ENCODE data around the gene NUMA1. TPM values are rescaled to one million over a fixed set of nuclear protein-coding genes. Genes with fewer than 3 reads are reported as not detected.
A peak's percentile ranks its signal among the peaks of the same experiment; 100 is the strongest.

NUMA1 gene
- total RNA-seq, 1 experiment from 2014 or later: 132 TPM

GRCh38 chr11:72002841-72003775 is 77.2 kb downstream of the NUMA1 start:
- DNase-seq (ENCODE audit: low read depth): no peak

GRCh38 chr11:72001834-72002591 is 78.3 kb downstream of the NUMA1 start:
- peak; percentile 56 for DNase-seq (ENCODE audit: low read depth)

DNA sequence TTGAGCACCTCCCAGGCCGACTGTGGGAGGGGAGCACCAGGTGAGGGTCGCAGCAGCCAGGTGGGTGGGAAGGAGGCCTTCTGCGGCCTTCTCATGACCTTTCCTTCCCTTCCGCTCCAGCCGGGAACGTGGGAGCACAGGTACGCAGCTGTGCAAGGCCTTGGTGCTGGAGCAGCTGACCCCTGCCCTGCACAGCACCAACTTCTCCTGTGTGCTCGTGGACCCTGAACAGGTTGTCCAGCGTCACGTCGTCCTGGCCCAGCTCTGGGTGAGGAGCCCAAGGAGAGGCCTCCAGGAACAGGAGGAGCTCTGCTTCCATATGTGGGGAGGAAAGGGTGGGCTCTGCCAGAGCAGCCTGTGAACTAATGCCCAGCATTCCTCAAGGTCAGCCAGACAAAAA is 79.1 kb downstream of the NUMA1 start:
- no peak for DNase-seq (ENCODE audit: low read depth)

DNA sequence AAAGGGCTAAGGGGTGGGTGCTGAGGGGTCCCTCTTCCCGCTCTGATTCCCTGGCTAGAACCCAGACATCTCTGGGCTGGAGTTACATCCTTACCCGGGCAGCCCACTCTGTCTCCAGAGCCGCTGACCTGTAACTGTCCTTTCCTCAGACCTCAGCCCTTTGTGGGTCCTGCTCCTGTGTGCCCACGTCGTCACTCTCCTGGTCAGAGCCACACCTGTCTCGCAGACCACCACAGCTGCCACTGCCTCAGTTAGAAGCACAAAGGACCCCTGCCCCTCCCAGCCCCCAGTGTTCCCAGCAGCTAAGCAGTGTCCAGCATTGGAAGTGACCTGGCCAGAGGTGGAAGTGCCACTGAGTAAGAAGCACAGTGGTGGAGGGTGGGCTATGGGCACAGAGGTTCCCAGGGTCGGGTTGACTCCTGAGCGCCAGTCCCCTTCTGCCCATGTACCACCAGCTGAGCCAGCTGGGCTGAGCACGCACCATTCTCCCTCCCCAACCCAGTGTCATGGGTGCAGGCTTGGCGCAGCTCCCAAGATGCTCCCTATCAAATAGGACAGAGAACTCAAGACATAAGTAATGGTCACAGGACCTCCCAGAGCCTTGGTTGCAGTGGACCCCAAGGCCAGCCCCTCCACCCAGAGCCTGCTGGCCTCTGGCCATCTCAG is 80.0 kb downstream of the NUMA1 start:
- DNase-seq (ENCODE audit: low read depth): no peak

DNA sequence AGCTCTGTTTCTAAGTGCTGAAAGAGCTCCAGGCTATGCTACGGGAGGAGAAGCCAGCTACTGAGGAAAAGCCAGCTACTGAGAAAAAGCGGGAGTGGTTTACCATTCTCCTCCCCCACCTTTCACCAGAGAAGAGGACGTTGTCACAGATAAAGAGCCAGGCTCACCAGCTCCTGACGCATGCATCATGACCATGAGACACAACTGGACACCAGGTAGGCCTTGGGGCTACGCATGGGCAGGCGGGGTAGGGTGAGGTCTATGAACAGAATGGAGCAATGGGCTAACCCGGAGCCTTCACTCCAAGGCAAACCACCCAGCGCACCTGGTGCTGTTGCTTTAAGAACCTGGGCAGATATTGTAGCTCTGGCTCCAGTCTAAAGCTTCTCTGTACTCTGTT is 80.5 kb downstream of the NUMA1 start:
- no peak for DNase-seq (ENCODE audit: low read depth)

- peak; percentile 41 for DNase-seq (ENCODE audit: low read depth)
Observed at GRCh38 chr11:71999362-71999761, 81.0 kb downstream of the NUMA1 start.

- DNase-seq (ENCODE audit: low read depth): no peak
Observed at GRCh38 chr11:71998649-71999310, 81.6 kb downstream of the NUMA1 start, which contains the start of gene IL18BP. TSS of gene IL18BP (plus strand) at chr11:71998909. CDS start at chr11:71999985, 1,076 bp downstream.

GRCh38 chr11:71998061-71998460 is 82.3 kb downstream of the NUMA1 start:
- DNase-seq (ENCODE audit: low read depth): no peak

GRCh38 chr11:71997594-71997993 is 82.7 kb downstream of the NUMA1 start:
- no peak for DNase-seq (ENCODE audit: low read depth)

DNA sequence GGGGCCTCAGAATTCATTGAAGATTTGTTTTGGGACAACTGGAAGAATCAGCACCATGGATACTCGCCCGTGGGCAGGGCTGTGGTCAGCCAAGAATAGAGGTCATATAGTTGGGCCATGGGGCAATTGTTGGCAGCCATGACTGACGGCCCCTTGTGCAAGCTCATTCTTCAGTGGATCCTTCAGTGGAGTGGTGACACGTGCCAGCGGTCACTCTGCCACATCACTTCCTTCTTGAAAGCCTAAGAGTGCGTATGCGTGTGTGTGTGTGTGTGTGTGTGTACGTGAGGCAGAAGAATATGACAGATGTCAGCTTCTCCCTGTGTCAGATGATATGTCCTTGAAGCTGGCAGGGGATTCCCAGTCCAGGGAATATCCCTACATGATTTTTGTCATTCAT is 83.4 kb downstream of the NUMA1 start:
- peak; percentile 63 for DNase-seq (ENCODE audit: low read depth)

DNA sequence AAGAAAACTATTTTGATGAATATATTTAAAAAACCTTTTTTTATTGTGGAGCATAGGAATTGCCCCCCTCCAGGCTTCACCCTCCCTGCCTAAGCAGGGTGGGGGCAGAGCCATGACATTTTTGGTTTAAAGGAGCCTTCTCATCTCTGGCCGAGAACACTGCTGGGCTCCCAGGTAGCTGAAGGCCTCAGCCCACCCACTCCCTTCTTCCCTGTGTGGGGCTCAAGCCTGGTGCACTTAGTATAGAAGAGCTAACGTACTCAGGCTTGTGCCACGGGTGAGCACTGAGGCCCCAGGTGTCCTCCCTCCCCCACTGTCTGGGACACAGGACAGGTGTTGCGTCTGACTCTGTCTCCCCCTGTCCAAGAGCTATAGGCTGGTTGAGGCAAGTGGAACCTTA is 83.8 kb downstream of the NUMA1 start:
- no peak for DNase-seq (ENCODE audit: low read depth)

- no peak for DNase-seq (ENCODE audit: low read depth)
Observed at GRCh38 chr11:71995726-71996291, 84.5 kb downstream of the NUMA1 start.

GRCh38 chr11:71994786-71995185 is 85.6 kb downstream of the NUMA1 start:
- DNase-seq (ENCODE audit: low read depth): no peak

DNA sequence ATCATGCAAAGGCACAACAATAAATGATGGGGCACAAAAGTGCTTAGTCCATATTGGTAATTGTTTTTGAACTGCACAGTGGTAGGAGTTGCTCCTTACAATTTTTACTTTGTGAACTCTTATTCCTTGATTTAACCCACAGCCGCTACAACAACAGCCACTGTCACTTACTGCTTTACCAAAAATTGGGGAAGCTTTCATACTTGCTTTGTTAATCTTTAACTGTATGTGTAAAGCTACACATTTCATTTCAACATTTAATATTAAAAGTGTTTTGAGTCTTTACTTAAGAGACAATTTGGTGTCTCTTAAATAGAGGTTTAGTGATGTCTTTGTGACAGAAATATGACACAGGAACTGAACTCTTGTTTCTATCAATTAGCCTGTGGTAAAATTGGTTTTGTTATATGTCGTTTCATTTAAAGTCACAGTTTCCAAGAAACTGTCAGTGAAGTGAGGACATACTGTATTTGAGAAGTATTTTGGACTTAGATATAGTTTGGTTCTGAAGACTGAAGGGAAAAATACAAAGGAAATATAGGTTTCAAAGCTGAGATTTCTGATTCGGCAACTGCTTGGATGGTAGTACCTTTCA is 88.1 kb downstream of the NUMA1 start:
- DNase-seq (ENCODE audit: low read depth): no peak

DNA sequence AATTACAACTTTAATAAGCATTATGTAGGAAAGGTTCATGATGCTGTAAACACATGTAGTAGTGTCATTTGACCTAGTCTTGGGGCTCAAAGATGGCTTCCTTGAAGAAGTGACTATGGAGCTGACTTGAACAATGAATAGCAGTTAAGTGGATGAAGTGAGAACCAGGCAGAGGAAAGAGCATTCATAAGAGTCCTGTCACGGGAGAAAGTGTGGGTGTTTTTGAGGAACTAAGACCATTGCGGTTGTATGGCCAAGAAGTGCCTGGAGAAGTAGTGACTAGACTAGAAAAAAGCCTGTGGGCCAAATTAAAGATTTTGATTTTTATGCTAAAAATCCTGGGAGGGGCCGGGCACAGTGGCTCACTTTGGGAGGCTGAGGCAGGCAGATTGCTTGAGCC is 88.8 kb downstream of the NUMA1 start:
- DNase-seq (ENCODE audit: low read depth): no peak

DNA sequence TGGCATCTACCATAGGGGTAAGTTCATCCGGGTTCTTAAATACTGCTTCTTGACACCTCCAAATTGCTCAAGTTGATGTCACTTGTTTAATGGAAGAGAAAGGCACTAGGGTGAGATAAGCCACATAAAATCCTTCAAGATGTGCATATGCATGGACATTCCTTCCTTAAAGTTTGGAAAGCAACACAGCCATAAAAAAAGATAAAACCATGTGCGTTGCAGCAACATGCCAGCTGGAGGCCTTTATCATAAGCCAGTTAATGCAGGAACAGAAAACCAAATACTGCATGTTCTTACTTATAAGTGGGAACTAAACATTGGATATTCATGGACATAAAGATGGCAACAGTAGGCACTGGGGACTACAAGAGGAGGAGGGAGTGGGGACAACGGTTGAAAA is 89.6 kb downstream of the NUMA1 start:
- DNase-seq (ENCODE audit: low read depth): no peak

DNA sequence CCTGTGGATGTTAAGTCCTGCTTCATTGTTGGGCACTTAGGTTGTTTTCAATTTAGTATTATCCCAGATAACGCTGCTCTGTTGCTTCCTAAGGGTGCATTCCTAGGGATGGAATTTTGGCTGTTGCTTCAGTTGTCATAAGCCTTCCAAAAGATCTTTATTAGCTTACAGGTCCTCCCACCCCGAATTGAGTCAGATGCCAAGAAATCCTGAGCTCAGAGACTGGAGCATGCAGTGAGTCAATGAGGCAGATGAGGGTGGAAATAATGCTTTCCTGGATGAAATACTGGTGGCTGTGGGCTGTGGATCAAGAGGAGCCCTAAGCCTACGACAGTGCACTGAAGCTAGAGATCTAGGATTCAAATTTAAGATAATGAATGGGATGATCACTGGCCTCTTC is 92.3 kb downstream of the NUMA1 start:
- DNase-seq (ENCODE audit: low read depth): peak; percentile 40

DNA sequence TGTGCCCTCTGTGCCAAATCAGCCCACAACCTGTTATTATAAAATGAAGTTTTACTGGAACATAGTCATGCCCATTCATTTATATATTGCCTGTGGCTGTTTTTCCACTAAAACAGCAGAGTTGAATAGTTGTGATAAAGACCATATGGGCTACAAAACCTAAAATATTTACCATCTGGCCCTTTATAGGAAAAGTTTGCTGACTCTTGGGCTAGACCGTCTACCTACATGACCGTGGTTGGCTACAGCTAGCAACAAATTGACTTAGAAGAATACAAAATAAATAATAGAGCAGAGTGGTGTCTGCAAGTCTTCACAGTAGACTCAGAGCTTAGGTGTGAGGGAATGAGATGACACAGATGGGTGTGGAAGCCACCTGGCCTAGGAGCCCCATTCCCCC is 92.8 kb downstream of the NUMA1 start:
- DNase-seq (ENCODE audit: low read depth): no peak

GRCh38 chr11:71986131-71986530 is 94.2 kb downstream of the NUMA1 start:
- no peak for DNase-seq (ENCODE audit: low read depth)

- DNase-seq (ENCODE audit: low read depth): no peak
Observed at GRCh38 chr11:71979602-71980001, 100.7 kb downstream of the NUMA1 start.

- DNase-seq (ENCODE audit: low read depth): no peak
Observed at GRCh38 chr11:71979094-71979493, 101.2 kb downstream of the NUMA1 start.
